ENCODE data around the gene MIDN.

The MIDN gene

GRCh38 chr19:1283207-1283916 is 35.0 kb downstream of the MIDN start:
- peaks cover 38% of the 10 kb centered on the region for H3K27me3 ChIP-seq (ENCODE audit: control insufficient read depth, low read length)
- no peak overlapping the region for H3K4me3 ChIP-seq (ENCODE audit: low read length)
- H3K9me2 ChIP-seq (replicated peaks; ENCODE audit: control insufficient read depth, low read length), result no peaks in the 10 kb centered on the region
- H3K9me3 ChIP-seq (ENCODE audit: control insufficient read depth, insufficient read depth, low read length), result no peaks in the 10 kb centered on the region
- peaks cover 5% of the 10 kb centered on the region for H4K20me1 ChIP-seq (ENCODE audit: control insufficient read depth, insufficient read depth, low read depth, low read length)
- H3K27ac ChIP-seq (ENCODE audit: low read depth, low read length), result no peak overlapping the region
- no peak overlapping the region for H3K4me2 ChIP-seq (ENCODE audit: low read length)
- no peak for TF ChIP-seq EZH2phosphoT487 (IDR thresholded peaks at IDR 0.05; ENCODE audit: borderline replicate concordance, low read length)
- TF ChIP-seq, protein P1, sequence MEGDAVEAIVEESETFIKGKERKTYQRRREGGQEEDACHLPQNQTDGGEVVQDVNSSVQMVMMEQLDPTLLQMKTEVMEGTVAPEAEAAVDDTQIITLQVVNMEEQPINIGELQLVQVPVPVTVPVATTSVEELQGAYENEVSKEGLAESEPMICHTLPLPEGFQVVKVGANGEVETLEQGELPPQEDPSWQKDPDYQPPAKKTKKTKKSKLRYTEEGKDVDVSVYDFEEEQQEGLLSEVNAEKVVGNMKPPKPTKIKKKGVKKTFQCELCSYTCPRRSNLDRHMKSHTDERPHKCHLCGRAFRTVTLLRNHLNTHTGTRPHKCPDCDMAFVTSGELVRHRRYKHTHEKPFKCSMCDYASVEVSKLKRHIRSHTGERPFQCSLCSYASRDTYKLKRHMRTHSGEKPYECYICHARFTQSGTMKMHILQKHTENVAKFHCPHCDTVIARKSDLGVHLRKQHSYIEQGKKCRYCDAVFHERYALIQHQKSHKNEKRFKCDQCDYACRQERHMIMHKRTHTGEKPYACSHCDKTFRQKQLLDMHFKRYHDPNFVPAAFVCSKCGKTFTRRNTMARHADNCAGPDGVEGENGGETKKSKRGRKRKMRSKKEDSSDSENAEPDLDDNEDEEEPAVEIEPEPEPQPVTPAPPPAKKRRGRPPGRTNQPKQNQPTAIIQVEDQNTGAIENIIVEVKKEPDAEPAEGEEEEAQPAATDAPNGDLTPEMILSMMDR (IDR thresholded peaks at IDR 0.05; ENCODE audit: low read depth, low read length, poor library complexity, severe bottlenecking), result no peak
- no peaks in the 10 kb centered on the region; the same call in 1 of the 2 replicates for H3F3A ChIP-seq (ENCODE audit: control insufficient read depth, insufficient read depth)
- no peaks in the 10 kb centered on the region for H3K79me2 ChIP-seq (ENCODE audit: control insufficient read depth, low read length)
- H3K4me1 ChIP-seq (ENCODE audit: control insufficient read depth, low read length), result peaks cover 10% of the 10 kb centered on the region
- H3K36me3 ChIP-seq (ENCODE audit: control insufficient read depth, low read length), result peaks cover 23% of the 10 kb centered on the region

DNA sequence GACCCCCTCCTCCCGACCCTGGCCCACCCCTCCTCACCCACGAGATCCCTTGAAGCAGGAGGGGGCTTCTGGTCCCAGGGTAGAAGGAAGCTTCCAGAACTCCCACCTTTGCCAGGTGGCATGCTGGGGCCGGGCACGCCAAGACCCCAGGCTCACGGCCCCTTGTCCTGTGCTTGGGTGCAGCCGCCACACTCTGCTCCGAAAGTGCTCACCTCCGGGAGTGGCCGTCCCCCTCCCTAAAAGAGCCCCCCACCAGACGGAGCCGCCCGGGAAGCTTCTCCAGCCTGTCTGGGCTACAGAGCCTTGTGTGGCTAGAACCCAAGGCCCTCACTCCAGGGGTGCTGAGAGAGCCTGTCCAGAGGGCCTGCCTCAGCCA is 35.5 kb downstream of the MIDN start:
- peaks cover 10% of the 10 kb centered on the region for H3K4me1 ChIP-seq (ENCODE audit: control insufficient read depth, low read length)
- peaks cover 18% of the 10 kb centered on the region for H3K36me3 ChIP-seq (ENCODE audit: control insufficient read depth, low read length)
- no peaks in the 10 kb centered on the region for H3K9me3 ChIP-seq (ENCODE audit: control insufficient read depth, insufficient read depth, low read length)
- no peak overlapping the region for H3K27ac ChIP-seq (ENCODE audit: low read depth, low read length)
- H3K27me3 ChIP-seq (ENCODE audit: control insufficient read depth, low read length), result peaks cover 38% of the 10 kb centered on the region
- no peaks in the 10 kb centered on the region; the same call in 1 of the 2 replicates for H3F3A ChIP-seq (ENCODE audit: control insufficient read depth, insufficient read depth)
- no peak overlapping the region for H3K4me2 ChIP-seq (ENCODE audit: low read length)
- no peaks in the 10 kb centered on the region for H3K79me2 ChIP-seq (ENCODE audit: control insufficient read depth, low read length)
- H4K20me1 ChIP-seq (ENCODE audit: control insufficient read depth, insufficient read depth, low read depth, low read length), result peaks cover 5% of the 10 kb centered on the region
- H3K9me2 ChIP-seq (replicated peaks; ENCODE audit: control insufficient read depth, low read length), result no peaks in the 10 kb centered on the region
- TF ChIP-seq, protein P1 (IDR thresholded peaks at IDR 0.05; ENCODE audit: low read depth, low read length, poor library complexity, severe bottlenecking), result no peak
- no peak for TF ChIP-seq EZH2phosphoT487 (IDR thresholded peaks at IDR 0.05; ENCODE audit: borderline replicate concordance, low read length)
- H3K4me3 ChIP-seq (ENCODE audit: low read length), result no peak overlapping the region

DNA sequence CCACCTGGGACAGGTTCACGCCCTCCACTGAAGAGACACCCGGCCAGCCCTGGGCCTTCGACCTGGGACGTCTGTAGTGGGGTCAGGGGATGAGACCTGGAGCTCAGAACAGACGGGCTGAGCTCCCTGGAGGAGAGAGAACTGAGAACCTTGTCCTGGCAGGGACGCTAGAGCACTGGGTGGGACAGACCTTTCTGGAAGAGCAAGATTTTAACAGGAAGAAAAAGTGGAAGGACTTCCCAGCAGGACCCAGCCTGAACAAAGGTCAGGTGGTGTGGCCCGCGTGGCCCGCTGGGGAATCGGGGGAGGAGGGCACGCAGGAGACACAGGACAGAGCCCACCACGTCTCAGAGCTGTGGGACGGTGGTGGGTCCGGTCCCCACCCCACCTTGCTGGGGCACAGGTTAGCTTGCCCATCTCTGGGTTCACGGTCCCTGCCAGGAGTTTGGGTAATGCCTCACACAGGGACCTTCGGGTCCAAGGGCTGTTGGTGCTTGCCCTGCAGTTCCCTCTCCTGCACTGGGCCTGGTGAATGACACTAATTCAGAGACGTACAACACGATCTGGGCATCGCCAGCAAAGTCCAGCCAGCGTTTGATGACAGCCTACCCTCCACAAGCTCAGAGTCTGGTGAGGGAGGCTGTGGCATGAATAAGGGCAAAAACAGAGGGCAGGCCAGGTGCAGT is 36.1 kb downstream of the MIDN start:
- TF ChIP-seq EZH2phosphoT487 (IDR thresholded peaks at IDR 0.05; ENCODE audit: borderline replicate concordance, low read length), result no peak
- TF ChIP-seq, protein P1 (IDR thresholded peaks at IDR 0.05; ENCODE audit: low read depth, low read length, poor library complexity, severe bottlenecking), result no peak
- no peaks in the 10 kb centered on the region; the same call in 1 of the 2 replicates for H3F3A ChIP-seq (ENCODE audit: control insufficient read depth, insufficient read depth)
- peaks cover 13% of the 10 kb centered on the region for H3K36me3 ChIP-seq (ENCODE audit: control insufficient read depth, low read length)
- peaks cover 10% of the 10 kb centered on the region for H3K4me1 ChIP-seq (ENCODE audit: control insufficient read depth, low read length)
- no peak overlapping the region for H3K27ac ChIP-seq (ENCODE audit: low read depth, low read length)
- no peak overlapping the region for H3K4me3 ChIP-seq (ENCODE audit: low read length)
- no peaks in the 10 kb centered on the region for H3K9me3 ChIP-seq (ENCODE audit: control insufficient read depth, insufficient read depth, low read length)
- H3K79me2 ChIP-seq (ENCODE audit: control insufficient read depth, low read length), result no peaks in the 10 kb centered on the region
- H3K4me2 ChIP-seq (ENCODE audit: low read length), result no peak overlapping the region
- peaks cover 5% of the 10 kb centered on the region for H4K20me1 ChIP-seq (ENCODE audit: control insufficient read depth, insufficient read depth, low read depth, low read length)
- H3K9me2 ChIP-seq (replicated peaks; ENCODE audit: control insufficient read depth, low read length), result no peaks in the 10 kb centered on the region
- peaks cover 38% of the 10 kb centered on the region for H3K27me3 ChIP-seq (ENCODE audit: control insufficient read depth, low read length)
